Measurements from ENCODE around the gene ARL11. TPM values are rescaled to one million over a fixed set of nuclear protein-coding genes. Genes with fewer than 3 reads are reported as not detected.
A peak's percentile ranks its signal among the peaks of the same experiment; 100 is the strongest.
"Not testable (repeated sequence)": the region's sequence is repeated elsewhere in the genome, so short reads cannot be mapped to it uniquely, and the experiment has no call there.

The ARL11 gene
- polyA plus RNA-seq, 4 donors: 1.7 to 2.9 (median 1.9) TPM

DNA sequence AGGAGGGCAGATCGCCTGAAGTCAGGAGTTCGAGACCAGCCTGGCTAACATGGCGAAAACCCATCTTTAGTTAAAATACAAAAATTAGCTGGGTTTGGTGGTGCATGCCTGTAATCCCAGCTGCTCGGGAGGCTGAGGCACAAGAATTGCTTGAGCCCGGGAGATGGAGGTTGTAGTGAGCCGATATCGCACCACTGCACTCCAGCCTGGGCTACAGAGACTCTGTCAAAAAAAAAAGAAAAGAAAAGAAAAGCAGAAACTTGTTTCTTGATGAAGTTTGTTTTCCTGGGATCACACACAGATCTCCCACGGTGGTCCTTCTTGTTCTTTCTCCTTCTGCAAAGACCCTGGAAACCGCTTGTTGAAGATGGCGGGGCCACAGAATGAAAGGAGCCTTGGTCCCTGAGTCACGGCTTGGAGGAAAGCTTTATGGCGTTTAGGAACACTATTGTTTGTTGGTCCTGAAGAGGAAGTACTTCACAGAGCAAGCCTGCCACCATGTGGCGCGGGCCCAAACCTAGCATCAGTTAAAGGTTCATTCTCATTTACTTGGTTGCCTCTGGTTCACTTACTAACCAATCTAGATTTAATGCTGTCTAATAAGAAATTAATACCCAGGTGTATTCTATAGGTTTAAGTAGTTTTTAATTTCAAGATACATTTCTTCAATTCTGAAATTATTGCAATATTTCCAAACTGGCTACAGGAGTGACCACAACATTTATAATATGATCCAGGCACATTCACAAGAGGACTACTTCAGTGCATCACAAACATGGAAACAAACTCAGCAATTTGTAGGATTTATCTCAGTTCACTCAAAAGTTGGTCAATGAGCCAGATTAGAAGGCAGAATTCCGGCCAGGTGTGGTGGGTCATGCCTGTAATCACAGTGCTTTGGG is 21.3 kb upstream of the ARL11 start:
- Histone ChIP-seq H3K9me3 (ENCODE audit: control insufficient read depth in 2 of 2, insufficient read depth in 1 of 2, low read depth in 1 of 2, low read length in 1 of 2) (no peaks in the 10 kb centered on the region), H3K36me3 (ENCODE audit: control insufficient read depth in 3 of 3, insufficient read depth in 2 of 3, low read depth in 1 of 3, low read length in 3 of 3) (no peaks in the 10 kb centered on the region), H3K4me1 (ENCODE audit: control insufficient read depth in 3 of 3, insufficient read depth in 2 of 3, low read depth in 1 of 3, low read length in 2 of 3) (no peaks in the 10 kb centered on the region), H3K27ac (ENCODE audit: low read depth in 1 of 3, low read length in 2 of 3) (no peak overlapping the region), H3K4me3 (ENCODE audit: low read depth in 1 of 3, low read length in 3 of 3) (peak overlapping the region in 1 of 3 donors; percentile 8), H3K27me3 (ENCODE audit: control insufficient read depth in 3 of 3, insufficient read depth in 3 of 3, low read length in 3 of 3) (no peaks in the 10 kb centered on the region)
- 24 to 30% (median 27%) methylated on average over 15 of the region's 15 CpGs for WGBS, 3 donors
- DNase-seq (peak; percentile 88), FAIRE-seq (no peak)

DNA sequence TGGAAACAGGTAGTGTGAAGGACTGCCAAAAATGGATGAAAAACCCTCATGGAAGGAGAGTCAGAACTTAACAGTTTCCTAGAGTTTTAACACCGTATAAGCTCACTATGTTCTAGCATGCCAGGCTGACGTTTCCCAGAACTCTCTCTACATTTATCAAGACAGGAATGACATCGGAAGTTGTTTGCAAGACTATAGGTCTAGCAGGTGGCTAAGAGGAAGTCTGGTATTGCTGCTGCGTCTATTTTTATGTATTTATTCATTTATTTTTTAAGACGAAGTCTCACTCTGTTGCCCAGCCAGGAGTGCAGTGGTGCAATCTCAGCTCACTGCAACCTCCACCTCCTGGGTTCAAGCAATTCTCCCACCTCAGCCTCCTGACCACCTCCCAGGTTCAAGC is 20.5 kb upstream of the ARL11 start:
- Histone ChIP-seq H3K27me3 (ENCODE audit: control insufficient read depth in 3 of 3, insufficient read depth in 3 of 3, low read length in 3 of 3) (no peaks in the 10 kb centered on the region), H3K4me3 (ENCODE audit: low read depth in 1 of 3, low read length in 3 of 3) (no peak overlapping the region), H3K27ac (ENCODE audit: low read depth in 1 of 3, low read length in 2 of 3) (no peak overlapping the region), H3K4me1 (ENCODE audit: control insufficient read depth in 3 of 3, insufficient read depth in 2 of 3, low read depth in 1 of 3, low read length in 2 of 3) (no peaks in the 10 kb centered on the region), H3K9me3 (ENCODE audit: control insufficient read depth in 2 of 2, insufficient read depth in 1 of 2, low read depth in 1 of 2, low read length in 1 of 2) (no peaks in the 10 kb centered on the region), H3K36me3 (ENCODE audit: control insufficient read depth in 3 of 3, insufficient read depth in 2 of 3, low read depth in 1 of 3, low read length in 3 of 3) (no peaks in the 10 kb centered on the region)
- FAIRE-seq (no peak), DNase-seq (no peak)
- WGBS, 3 donors: 53 to 77% (median 70%) methylated on average over 5 of the region's 5 CpGs

DNA sequence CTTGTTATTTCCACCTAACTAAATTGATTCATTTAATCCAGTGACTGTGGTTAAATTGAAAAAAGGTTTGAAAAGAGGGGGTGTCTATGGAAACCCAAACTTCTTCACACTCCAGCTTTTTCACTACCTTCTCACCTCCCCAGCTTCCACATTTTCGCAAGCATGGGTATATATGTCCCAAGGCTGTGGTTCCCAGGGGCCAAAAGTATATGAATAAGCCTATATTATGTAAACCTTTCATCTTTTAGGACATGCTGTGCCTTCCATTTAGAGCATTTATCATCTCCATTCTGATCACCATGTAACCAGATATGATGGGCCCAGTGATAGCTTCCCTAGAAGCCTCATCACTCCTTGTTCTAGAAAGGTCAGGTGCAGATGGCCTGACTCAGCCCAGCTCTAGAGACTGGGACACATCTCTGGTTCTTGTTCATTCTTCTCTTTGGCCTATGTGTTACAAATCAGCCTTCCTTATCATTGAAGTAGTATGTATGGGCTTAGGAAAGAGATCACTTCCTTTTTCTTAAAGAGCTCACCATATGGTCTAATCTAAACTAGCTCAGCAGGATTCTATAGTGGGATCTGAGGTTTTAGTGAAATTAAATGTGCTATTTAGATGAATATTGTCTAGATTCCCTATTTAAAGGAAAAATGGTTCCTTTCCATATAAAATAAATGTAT is 19.5 kb upstream of the ARL11 start:
- no peaks in the 10 kb centered on the region for H3K4me1 ChIP-seq (ENCODE audit: control insufficient read depth in 3 of 3, insufficient read depth in 2 of 3, low read depth in 1 of 3, low read length in 2 of 3)
- no peak overlapping the region for H3K27ac ChIP-seq (ENCODE audit: low read depth in 1 of 3, low read length in 2 of 3)
- DNase-seq: no peak
- H3K4me3 ChIP-seq (ENCODE audit: low read depth in 1 of 3, low read length in 3 of 3): no peak overlapping the region
- H3K9me3 ChIP-seq (ENCODE audit: control insufficient read depth in 2 of 2, insufficient read depth in 1 of 2, low read depth in 1 of 2, low read length in 1 of 2): no peaks in the 10 kb centered on the region
- no peaks in the 10 kb centered on the region for H3K27me3 ChIP-seq (ENCODE audit: control insufficient read depth in 3 of 3, insufficient read depth in 3 of 3, low read length in 3 of 3)
- no peak for FAIRE-seq
- no peaks in the 10 kb centered on the region for H3K36me3 ChIP-seq (ENCODE audit: control insufficient read depth in 3 of 3, insufficient read depth in 2 of 3, low read depth in 1 of 3, low read length in 3 of 3)
- WGBS, 3 donors: 80 to 100% (median 89%) methylated on average over 1 of the region's 1 CpG

DNA sequence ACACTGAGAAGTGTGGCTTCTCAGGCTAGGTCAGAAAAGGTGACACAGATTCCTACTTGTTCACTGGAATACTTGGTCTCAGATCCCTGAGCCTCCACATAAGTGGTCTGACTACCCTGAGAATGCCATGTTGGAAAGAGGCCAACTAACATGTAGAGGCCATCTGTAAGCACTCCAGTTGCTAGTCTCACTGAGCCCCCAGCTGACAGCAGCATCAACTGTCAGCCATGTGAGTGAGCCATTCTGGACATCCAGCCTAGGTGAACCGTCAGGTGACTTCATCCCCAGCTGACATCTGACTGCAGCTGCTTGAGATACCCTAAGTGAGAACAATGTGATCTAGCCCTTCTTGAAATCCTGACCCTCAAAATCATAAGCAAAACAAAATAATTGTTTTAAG is 18.1 kb upstream of the ARL11 start:
- DNase-seq (no peak), FAIRE-seq (no peak)

DNA sequence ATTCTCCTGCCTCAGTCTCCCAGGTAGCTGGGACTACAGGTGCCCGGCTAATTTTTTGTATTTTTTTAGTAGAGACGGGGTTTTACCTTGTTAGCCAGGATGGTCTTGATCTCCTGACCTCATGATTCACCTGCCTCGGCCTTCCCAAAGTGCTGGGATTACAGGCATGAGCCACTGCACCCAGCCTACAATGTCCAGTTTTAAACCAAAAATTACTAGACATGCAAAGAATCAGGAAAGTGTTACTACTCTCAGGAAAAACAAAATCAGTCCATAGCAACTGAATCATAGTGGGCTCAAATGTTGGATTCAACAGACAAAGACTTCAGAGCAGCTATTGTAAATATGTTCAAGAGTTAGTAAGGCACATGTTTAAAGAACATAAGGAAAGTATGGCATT is 16.3 kb upstream of the ARL11 start:
- WGBS, 3 donors: 90 to 97% (median 97%) methylated on average over 3 of the region's 3 CpGs
- H3K27ac ChIP-seq (ENCODE audit: low read depth in 1 of 3, low read length in 2 of 3); DNase-seq; FAIRE-seq; H3K4me3 ChIP-seq (ENCODE audit: low read depth in 1 of 3, low read length in 3 of 3); H3K4me1 ChIP-seq (ENCODE audit: control insufficient read depth in 3 of 3, insufficient read depth in 2 of 3, low read depth in 1 of 3, low read length in 2 of 3); H3K36me3 ChIP-seq (ENCODE audit: control insufficient read depth in 3 of 3, insufficient read depth in 2 of 3, low read depth in 1 of 3, low read length in 3 of 3); H3K9me3 ChIP-seq (ENCODE audit: control insufficient read depth in 2 of 2, insufficient read depth in 1 of 2, low read depth in 1 of 2, low read length in 1 of 2); H3K27me3 ChIP-seq (ENCODE audit: control insufficient read depth in 3 of 3, insufficient read depth in 3 of 3, low read length in 3 of 3): not testable (repeated sequence)

More for the DNA sequence above, 18.1 kb upstream of the ARL11 start:
- Histone ChIP-seq H3K9me3 (ENCODE audit: control insufficient read depth in 2 of 2, insufficient read depth in 1 of 2, low read depth in 1 of 2, low read length in 1 of 2) (no peaks in the 10 kb centered on the region), H3K27ac (ENCODE audit: low read depth in 1 of 3, low read length in 2 of 3) (peak overlapping the region in 1 of 3 donors; percentile 11), H3K4me1 (ENCODE audit: control insufficient read depth in 3 of 3, insufficient read depth in 2 of 3, low read depth in 1 of 3, low read length in 2 of 3) (no peaks in the 10 kb centered on the region), H3K4me3 (ENCODE audit: low read depth in 1 of 3, low read length in 3 of 3) (no peak overlapping the region), H3K36me3 (ENCODE audit: control insufficient read depth in 3 of 3, insufficient read depth in 2 of 3, low read depth in 1 of 3, low read length in 3 of 3) (no peaks in the 10 kb centered on the region), H3K27me3 (ENCODE audit: control insufficient read depth in 3 of 3, insufficient read depth in 3 of 3, low read length in 3 of 3) (no peaks in the 10 kb centered on the region)
- 78 to 93% (median 83%) methylated on average over 1 of the region's 1 CpG for WGBS, 3 donors

DNA sequence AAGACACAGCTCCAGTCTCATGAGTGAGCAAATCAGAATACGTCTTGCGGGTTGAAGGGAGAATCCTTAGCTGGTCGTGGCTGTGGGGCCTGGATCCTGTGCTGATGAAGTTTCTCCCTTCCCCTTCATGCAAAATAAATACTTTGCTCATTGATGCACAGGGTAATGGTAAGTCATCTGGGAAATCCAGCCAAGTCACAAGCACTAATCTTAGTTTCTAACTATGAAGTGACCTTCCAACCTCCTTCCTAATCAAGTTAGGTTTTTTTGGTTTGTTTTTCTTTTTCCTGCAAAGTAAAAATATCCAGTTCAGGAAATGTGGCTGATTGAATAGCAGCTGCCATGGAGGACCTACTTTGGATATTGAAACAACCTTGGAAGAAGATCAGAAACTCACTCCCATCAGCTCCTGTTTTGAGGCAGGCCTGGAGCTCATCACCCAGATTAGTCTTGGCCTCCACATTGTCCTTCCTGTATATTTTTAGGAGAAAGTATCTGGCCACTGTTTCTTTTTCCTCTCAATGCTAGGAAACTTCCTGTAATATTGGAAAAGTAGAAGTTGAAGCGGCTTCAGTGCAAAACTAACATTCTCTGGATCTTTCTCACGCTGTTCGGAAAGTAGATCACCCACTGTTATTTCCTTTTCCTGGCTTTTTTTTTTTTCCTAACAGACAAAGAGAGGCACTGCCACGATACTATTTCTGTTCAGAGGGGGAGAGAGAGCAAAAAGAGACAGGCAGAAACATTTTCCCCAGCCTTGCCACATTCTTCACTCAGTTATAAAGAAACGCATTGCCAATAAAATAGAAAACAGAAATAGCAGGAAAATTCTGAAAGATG is 12.3 kb upstream of the ARL11 start:
- WGBS, 3 donors: 63 to 85% (median 81%) methylated on average over 8 of the region's 8 CpGs
- Histone ChIP-seq H3K4me1 (ENCODE audit: control insufficient read depth in 3 of 3, insufficient read depth in 2 of 3, low read depth in 1 of 3, low read length in 2 of 3) (no peaks in the 10 kb centered on the region), H3K27me3 (ENCODE audit: control insufficient read depth in 3 of 3, insufficient read depth in 3 of 3, low read length in 3 of 3) (no peaks in the 10 kb centered on the region), H3K36me3 (ENCODE audit: control insufficient read depth in 3 of 3, insufficient read depth in 2 of 3, low read depth in 1 of 3, low read length in 3 of 3) (no peaks in the 10 kb centered on the region), H3K27ac (ENCODE audit: low read depth in 1 of 3, low read length in 2 of 3) (no peak overlapping the region), H3K4me3 (ENCODE audit: low read depth in 1 of 3, low read length in 3 of 3) (no peak overlapping the region), H3K9me3 (ENCODE audit: control insufficient read depth in 2 of 2, insufficient read depth in 1 of 2, low read depth in 1 of 2, low read length in 1 of 2) (no peaks in the 10 kb centered on the region)
- no peak for FAIRE-seq
- no peak for DNase-seq

DNA sequence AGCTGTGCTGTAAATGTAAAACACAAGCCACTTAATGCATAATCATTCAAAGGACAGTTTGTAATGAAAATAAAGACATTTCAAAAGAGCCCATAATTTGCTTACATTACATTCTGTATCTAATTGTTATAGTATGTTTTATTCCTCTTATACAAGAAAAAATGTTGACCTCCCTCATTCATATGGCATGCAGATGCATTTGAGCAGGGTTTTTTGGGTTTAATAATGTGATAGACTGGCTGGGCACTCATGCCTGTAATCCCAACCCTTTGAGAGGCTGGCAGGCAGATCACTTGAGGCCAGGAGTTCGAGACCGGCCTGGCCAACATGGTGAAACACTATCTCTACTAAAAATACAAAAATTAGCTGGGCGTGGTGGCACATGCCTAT is 11.6 kb upstream of the ARL11 start:
- no peak overlapping the region for H3K4me3 ChIP-seq (ENCODE audit: low read depth in 1 of 3, low read length in 3 of 3)
- FAIRE-seq: no peak
- H3K36me3 ChIP-seq (ENCODE audit: control insufficient read depth in 3 of 3, insufficient read depth in 2 of 3, low read depth in 1 of 3, low read length in 3 of 3): no peaks in the 10 kb centered on the region
- H3K9me3 ChIP-seq (ENCODE audit: control insufficient read depth in 2 of 2, insufficient read depth in 1 of 2, low read depth in 1 of 2, low read length in 1 of 2): no peaks in the 10 kb centered on the region
- WGBS, 3 donors: 92 to 94% (median 94%) methylated on average over 3 of the region's 3 CpGs
- H3K4me1 ChIP-seq (ENCODE audit: control insufficient read depth in 3 of 3, insufficient read depth in 2 of 3, low read depth in 1 of 3, low read length in 2 of 3): no peaks in the 10 kb centered on the region
- DNase-seq: no peak
- no peaks in the 10 kb centered on the region for H3K27me3 ChIP-seq (ENCODE audit: control insufficient read depth in 3 of 3, insufficient read depth in 3 of 3, low read length in 3 of 3)
- H3K27ac ChIP-seq (ENCODE audit: low read depth in 1 of 3, low read length in 2 of 3): no peak overlapping the region

DNA sequence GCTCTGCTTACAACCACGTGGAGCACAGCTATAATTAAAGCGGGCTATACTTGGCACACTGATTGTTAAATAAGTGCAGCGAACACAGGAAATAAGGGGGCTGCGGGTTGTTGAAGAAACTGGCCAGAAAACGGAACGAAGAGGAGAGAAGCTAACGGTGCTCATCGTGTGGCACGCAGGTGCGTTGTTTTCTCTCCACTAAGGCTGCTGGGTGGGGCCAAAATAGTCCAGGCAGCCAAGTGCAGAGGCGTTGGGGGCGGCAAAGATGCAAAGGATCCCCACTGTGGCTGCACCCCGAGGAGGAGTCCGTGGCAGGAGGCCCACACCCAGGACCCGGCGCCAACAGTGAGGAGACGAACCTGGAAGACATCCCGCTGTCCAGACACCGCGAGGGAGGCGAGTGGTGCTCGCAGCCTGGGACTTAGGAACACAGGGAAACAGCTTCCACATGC is 8.1 kb upstream of the ARL11 start:
- H3K9me3 ChIP-seq (ENCODE audit: control insufficient read depth in 2 of 2, insufficient read depth in 1 of 2, low read depth in 1 of 2, low read length in 1 of 2): no peaks in the 10 kb centered on the region
- H3K27me3 ChIP-seq (ENCODE audit: control insufficient read depth in 3 of 3, insufficient read depth in 3 of 3, low read length in 3 of 3): no peaks in the 10 kb centered on the region
- no peak for FAIRE-seq
- H3K27ac ChIP-seq (ENCODE audit: low read depth in 1 of 3, low read length in 2 of 3): no peak overlapping the region
- peaks cover 0 to under 1% (median 0%) of the 10 kb centered on the region in 3 donors for H3K36me3 ChIP-seq (ENCODE audit: control insufficient read depth in 3 of 3, insufficient read depth in 2 of 3, low read depth in 1 of 3, low read length in 3 of 3)
- H3K4me3 ChIP-seq (ENCODE audit: low read depth in 1 of 3, low read length in 3 of 3): no peak overlapping the region
- 59 to 70% (median 65%) methylated on average over 22 of the region's 22 CpGs for WGBS, 3 donors
- DNase-seq: no peak
- H3K4me1 ChIP-seq (ENCODE audit: control insufficient read depth in 3 of 3, insufficient read depth in 2 of 3, low read depth in 1 of 3, low read length in 2 of 3): peaks cover 0 to under 1% (median 0%) of the 10 kb centered on the region in 3 donors

Data from small intestine (tissue), 7 donors.